Suppressor macrophage treated with lipopolysaccharide for 4 hours (primary cell): ENCODE results near the gene OR1J1.

Experiments
- DNase-seq: peaks from one replicate; pipeline ENCODE4 v3.0.0-alpha.2; 2020

Gene OR1J1

GRCh38 chr9:122477826-122478225 lies at the start of gene OR1J1:
TSS of gene OR1J1 (minus strand) at chr9:122477926. CDS start at chr9:122477926, 0 bp downstream.
- no peak for DNase-seq

- no peak for DNase-seq
These were observed 49.5 kb upstream of the OR1J1 start, which contains the start of gene OR1N1 for GRCh38 chr9:122527193-122527592. TSS of gene OR1N1 (minus strand) at chr9:122527293. CDS start at chr9:122527293, 0 bp downstream.

GRCh38 chr9:122526602-122527001 lies 48.9 kb upstream of the OR1J1 start:
- DNase-seq: no peak

DNA sequence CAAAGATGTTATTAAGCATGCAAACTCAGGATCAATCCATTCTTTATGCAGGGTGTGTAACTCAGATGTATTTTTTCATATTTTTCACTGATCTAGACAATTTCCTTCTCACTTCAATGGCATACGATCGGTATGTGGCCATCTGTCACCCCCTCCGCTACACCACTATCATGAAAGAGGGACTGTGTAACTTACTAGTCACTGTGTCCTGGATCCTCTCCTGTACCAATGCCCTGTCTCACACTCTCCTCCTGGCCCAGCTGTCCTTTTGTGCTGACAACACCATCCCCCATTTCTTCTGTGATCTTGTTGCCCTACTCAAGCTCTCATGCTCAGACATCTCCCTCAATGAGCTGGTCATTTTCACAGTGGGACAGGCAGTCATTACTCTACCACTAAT lies 41.6 kb upstream of the OR1J1 start:
- DNase-seq: no peak

- DNase-seq: no peak
These were observed 41.1 kb upstream of the OR1J1 start, which contains the start of gene OR1J4 for GRCh38 chr9:122518841-122519240. TSS of gene OR1J4 (plus strand) at chr9:122519141. CDS start at chr9:122519141, 0 bp downstream.

GRCh38 chr9:122518226-122518625 lies 40.5 kb upstream of the OR1J1 start:
- no peak for DNase-seq

GRCh38 chr9:122510502-122510901 lies 32.8 kb upstream of the OR1J1 start, which contains the start of gene OR1J2:
TSS of gene OR1J2 (plus strand) at chr9:122510802. CDS start at chr9:122510802, 0 bp downstream.
- no peak for DNase-seq

DNA sequence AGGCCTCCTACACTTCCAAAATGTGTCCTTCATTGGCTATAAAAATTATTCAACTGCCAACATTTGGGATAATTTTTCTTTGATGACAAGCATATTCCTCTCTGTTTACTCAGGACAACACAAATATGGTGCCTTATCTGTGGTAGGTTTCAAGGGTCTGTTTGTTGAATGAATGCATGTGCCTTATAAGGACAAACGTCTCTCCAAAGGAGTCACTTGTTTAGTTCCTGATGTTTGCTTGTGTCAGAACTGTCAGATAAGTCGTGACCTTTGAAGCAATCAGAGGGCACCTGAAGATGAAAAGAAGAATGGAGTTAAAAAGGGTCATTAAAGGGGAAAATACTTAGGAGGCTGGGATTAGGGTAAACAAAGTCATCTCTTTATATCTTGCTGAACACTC lies 29.2 kb upstream of the OR1J1 start:
- DNase-seq: no peak

DNA sequence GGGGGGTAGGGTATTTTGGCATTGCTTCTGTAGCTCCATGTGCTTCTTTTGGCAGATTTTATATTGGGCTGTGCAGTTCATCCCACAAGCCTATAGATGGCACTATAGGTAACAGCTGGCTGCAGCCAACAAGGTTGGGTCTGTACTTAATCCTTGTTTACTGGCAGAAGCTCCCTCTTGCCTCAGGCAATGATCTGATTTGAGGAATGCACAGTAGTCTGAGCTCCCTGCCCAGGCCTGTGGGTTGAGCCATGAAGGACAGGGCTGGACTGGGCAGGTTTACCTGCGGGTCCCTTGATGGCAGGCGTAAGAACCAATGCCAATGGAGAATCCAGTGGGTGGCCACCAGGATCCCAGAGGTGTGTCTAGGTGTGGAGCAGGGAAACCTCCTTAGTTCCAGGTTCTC lies 21.2 kb upstream of the OR1J1 start:
- peak; percentile 51 for DNase-seq

GRCh38 chr9:122479062-122479461 lies 1.3 kb upstream of the OR1J1 start:
- no peak for DNase-seq

DNA sequence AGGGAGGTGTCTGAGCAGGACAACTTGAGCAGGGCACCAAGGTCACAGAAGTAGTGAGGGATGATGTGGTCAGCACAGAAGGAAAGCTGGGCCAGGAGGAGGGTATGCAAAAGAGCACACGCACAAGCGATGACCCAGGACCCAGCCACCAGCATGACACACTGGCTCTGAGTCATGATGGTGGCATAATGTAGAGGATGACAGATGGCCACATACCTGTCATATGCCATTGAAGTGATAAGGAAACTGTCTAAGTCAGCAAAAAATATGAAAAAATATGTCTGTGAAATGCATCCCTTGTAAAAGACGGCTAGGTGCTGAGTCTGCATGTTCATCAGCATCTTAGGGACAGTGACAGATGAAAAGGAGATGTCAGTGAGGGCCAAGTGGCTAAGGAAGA lies 380 bp downstream of the OR1J1 start:
- DNase-seq: peak; percentile 10

- DNase-seq: no peak
These were observed 2.0 kb downstream of the OR1J1 start for GRCh38 chr9:122475717-122476116.

DNA sequence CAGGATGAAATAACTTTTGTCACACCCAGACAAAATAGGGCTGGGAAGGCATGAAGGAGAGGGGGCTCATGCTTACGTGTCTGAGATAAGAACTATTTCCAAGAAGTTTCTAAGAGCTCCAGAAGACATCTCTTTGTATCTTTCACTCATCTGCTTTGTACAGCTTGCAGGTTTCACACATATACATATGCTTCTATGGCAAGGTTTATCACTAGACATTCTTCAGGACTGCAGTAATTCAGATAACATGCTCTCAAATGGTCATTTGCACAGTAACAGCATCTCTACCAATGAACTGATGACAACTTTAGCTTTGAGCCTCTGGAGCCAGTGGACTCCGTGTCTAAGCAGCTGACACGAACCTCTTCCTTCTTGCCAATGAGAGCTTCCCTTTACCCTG lies 3.2 kb downstream of the OR1J1 start:
- no peak for DNase-seq

GRCh38 chr9:122468735-122469134 lies 9.0 kb downstream of the OR1J1 start:
- no peak for DNase-seq

DNA sequence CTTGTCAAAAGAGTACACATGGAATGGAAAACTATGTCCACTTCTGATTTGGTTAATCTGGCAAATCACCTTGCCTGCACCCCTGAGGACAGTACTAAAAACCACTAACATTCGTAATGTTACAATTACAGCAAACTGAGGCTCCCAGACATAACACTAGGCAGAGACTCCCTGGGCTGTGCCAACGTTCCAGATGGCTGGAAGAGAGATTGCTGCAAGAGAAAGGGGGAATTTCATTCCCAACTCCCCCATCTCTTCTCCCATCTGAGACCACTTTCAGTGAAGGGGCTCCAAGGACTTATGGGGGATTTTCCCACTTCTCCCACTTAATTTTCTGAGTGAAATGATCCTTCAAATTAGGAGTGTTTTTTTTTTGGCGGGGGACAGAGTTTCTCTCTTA lies 11.3 kb downstream of the OR1J1 start:
- DNase-seq: no peak

GRCh38 chr9:122464633-122465567 lies 12.8 kb downstream of the OR1J1 start:
- DNase-seq: peak; percentile 84

DNA sequence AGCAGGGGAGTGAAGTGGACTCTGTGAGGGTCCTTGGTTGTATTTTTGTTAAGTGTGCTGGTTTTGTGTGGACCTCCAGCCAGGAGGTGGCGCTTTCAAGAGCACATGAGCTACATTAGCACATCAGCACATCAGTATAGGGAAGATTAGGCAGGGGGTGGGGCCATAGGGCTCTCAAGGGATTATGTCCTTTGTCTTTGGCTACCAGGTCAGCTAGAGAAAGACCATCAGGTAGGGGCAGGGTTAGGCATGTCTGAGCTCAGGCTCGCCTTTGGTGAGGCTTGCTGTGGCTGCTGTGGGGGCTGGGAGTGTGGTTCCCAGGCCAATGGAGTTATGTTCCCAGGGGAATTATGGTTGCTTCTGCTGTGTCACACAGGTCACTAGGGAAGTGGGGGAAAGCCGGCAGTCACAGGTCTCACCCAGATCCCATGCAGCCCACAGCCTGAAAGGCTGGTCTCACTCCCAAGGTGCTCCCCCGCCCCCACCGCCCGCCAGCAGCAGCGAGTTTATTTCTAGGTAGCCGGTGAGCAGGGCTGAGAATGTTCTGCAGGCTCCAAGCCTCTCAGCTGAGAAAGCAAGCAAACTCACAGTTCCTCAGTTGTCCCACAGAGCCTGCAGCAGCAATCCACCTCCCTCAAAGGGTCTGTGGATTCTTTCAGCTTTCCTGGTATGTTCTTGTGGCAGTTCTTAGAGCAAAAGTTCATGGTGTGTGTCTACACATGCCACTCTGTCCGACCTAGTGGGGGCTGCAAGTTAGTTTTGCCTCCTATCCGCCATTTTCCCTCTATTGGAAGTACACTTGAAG lies 13.7 kb downstream of the OR1J1 start:
- peak; percentile 6 for DNase-seq

DNA sequence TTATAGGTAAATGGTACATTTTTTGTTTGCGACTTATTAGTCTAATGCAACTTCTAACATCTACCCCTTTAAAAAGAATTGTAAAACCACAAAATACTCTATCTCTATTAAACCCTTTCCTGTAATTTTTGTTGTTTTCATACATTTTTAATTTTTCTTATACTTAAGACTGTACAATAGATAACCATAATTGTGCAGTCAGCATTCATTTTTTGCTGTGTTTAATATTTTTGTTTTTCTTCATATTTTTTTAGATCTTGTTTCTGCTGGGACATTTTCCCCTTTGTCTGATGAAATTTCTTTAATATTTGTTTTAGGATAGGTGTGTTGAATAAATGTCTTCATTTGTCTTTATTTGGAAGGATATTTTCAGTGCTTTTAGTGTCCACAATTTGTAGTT lies 19.9 kb downstream of the OR1J1 start:
- DNase-seq: no peak

- DNase-seq: no peak
These were observed 21.6 kb downstream of the OR1J1 start for GRCh38 chr9:122456123-122456522.

- DNase-seq: no peak
These were observed 24.0 kb downstream of the OR1J1 start for GRCh38 chr9:122453677-122454135.

- no peak for DNase-seq
These were observed 30.8 kb downstream of the OR1J1 start for GRCh38 chr9:122446819-122447484.

GRCh38 chr9:122445155-122445749 lies 32.5 kb downstream of the OR1J1 start:
- DNase-seq: no peak
